Peyer's patch (tissue), 4 donors: Measurements from ENCODE around the gene CPED1.

Source experiments
- CTCF ChIP-seq, 6 experiments: fragments of 450-650 bp in 4 of 6; fragments of 200-600 bp in 2 of 6; sonication (generic) in 1 of 6; IDR thresholded peaks; one replicate each; pipeline ENCODE4 v1.5.1; 2017 to 2019; ENCODE audit warnings: antibody characterized with exemption in 6 of 6, mild to moderate bottlenecking in 3 of 6, moderate library complexity in 1 of 6
- POLR2A ChIP-seq, 2 donors: fragments of 450-650 bp; IDR thresholded peaks; one replicate each; pipeline ENCODE4 v1.5.1; 2017; ENCODE audit warnings: antibody characterized with exemption in 2 of 2, mild to moderate bottlenecking in 2 of 2, moderate library complexity in 2 of 2

DNA sequence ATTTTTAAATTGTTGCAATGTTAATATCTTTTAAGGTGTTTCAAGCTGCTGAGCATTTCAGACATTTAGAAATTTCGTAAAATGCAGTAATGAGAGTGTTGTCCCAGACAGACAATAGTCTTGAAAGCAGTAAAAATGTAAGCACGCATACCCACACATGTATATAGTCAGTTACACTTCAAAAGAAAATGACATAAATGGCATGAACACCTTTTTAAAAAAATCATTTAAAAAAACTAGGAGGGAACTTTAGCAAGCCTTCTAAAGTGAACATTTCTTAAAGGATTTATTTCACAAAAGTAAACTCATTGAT, 51.0 kb downstream of the CPED1 start:
- TF ChIP-seq CTCF (IDR thresholded peaks at IDR 0.05) (no peak), POLR2A (IDR thresholded peaks at IDR 0.05) (no peak)
